ENCODE results near the gene KCNIP3.

KCNIP3 gene

GRCh38 chr2:95312543-95313201 lies 15.5 kb downstream of the KCNIP3 start:
- no peak for DNase-seq (ENCODE audit: low read depth in 1 of 2, low spot score in 1 of 2)

- no peak for DNase-seq (ENCODE audit: low read depth in 1 of 2, low spot score in 1 of 2)
Observed at GRCh38 chr2:95313296-95314131, 16.4 kb downstream of the KCNIP3 start.

- DNase-seq (ENCODE audit: low read depth in 1 of 2, low spot score in 1 of 2), result no peak
Observed at GRCh38 chr2:95314598-95314963, 17.4 kb downstream of the KCNIP3 start.

- no peak for DNase-seq (ENCODE audit: low read depth in 1 of 2, low spot score in 1 of 2)
Observed at GRCh38 chr2:95314964-95315611, 17.9 kb downstream of the KCNIP3 start.

GRCh38 chr2:95315801-95316411 lies 18.8 kb downstream of the KCNIP3 start:
- DNase-seq (ENCODE audit: low read depth in 1 of 2, low spot score in 1 of 2), result no peak

- no peak for DNase-seq (ENCODE audit: low read depth in 1 of 2, low spot score in 1 of 2)
Observed at GRCh38 chr2:95316466-95317122, 19.4 kb downstream of the KCNIP3 start.

- no peak for DNase-seq (ENCODE audit: low read depth in 1 of 2, low spot score in 1 of 2)
Observed at GRCh38 chr2:95317123-95317500, 20.0 kb downstream of the KCNIP3 start.

- DNase-seq (ENCODE audit: low read depth in 1 of 2, low spot score in 1 of 2), result no peak
Observed at GRCh38 chr2:95317665-95318425, 20.7 kb downstream of the KCNIP3 start.

GRCh38 chr2:95318431-95319220 lies 21.5 kb downstream of the KCNIP3 start:
- no peak for DNase-seq (ENCODE audit: low read depth in 1 of 2, low spot score in 1 of 2)

GRCh38 chr2:95319481-95320343 lies 22.6 kb downstream of the KCNIP3 start:
- DNase-seq (ENCODE audit: low read depth in 1 of 2, low spot score in 1 of 2), result no peak

GRCh38 chr2:95320344-95320712 lies 23.2 kb downstream of the KCNIP3 start:
- DNase-seq (ENCODE audit: low read depth in 1 of 2, low spot score in 1 of 2), result no peak

- DNase-seq (ENCODE audit: low read depth in 1 of 2, low spot score in 1 of 2), result no peak
Observed at GRCh38 chr2:95320986-95321767, 24.0 kb downstream of the KCNIP3 start.

GRCh38 chr2:95323347-95324155 lies 26.4 kb downstream of the KCNIP3 start:
- no peak for DNase-seq (ENCODE audit: low read depth in 1 of 2, low spot score in 1 of 2)

- no peak for DNase-seq (ENCODE audit: low read depth in 1 of 2, low spot score in 1 of 2)
Observed at GRCh38 chr2:95325026-95325425, 27.9 kb downstream of the KCNIP3 start.

GRCh38 chr2:95325590-95326432 lies 28.7 kb downstream of the KCNIP3 start:
- no peak for DNase-seq (ENCODE audit: low read depth in 1 of 2, low spot score in 1 of 2)

GRCh38 chr2:95326433-95327140 lies 29.4 kb downstream of the KCNIP3 start:
- DNase-seq (ENCODE audit: low read depth in 1 of 2, low spot score in 1 of 2), result no peak

Measured in stimulated activated CD4-positive, alpha-beta T cell treated with anti-CD3 and anti-CD28 coated beads, Interleukin-15, amount 100 ng/mL, for 1 hour (primary cell).